GM18511 (cell line): ENCODE measurements around the gene COL20A1.

Experiments
- ATAC-seq: cut with Tn5 transposase; IDR thresholded peaks from one replicate; pipeline ENCODE4 v1.9.1; 2021; ENCODE audit warnings: mild to moderate bottlenecking, moderate library complexity; ENCODE audit not compliant: unreplicated experiment

The COL20A1 gene

GRCh38 chr20:63319164-63320040, 26.4 kb downstream of the COL20A1 start:
- ATAC-seq, result no peak

- no peak for ATAC-seq
Observed at GRCh38 chr20:63320041-63320511, 27.1 kb downstream of the COL20A1 start.

- no peak for ATAC-seq
Observed at GRCh38 chr20:63320616-63321147, 27.7 kb downstream of the COL20A1 start.

GRCh38 chr20:63321148-63321831, 28.3 kb downstream of the COL20A1 start:
- no peak for ATAC-seq

- ATAC-seq, result no peak
Observed at GRCh38 chr20:63322146-63322932, 29.4 kb downstream of the COL20A1 start.

- ATAC-seq, result no peak
Observed at GRCh38 chr20:63322933-63323273, 29.9 kb downstream of the COL20A1 start.

GRCh38 chr20:63323357-63323981, 30.5 kb downstream of the COL20A1 start:
- ATAC-seq, result no peak

GRCh38 chr20:63325021-63325471, 32.1 kb downstream of the COL20A1 start:
- no peak for ATAC-seq

GRCh38 chr20:63325554-63326313, 32.7 kb downstream of the COL20A1 start:
- no peak for ATAC-seq

- no peak for ATAC-seq
Observed at GRCh38 chr20:63326314-63327230, 33.6 kb downstream of the COL20A1 start.

- ATAC-seq, result no peak
Observed at GRCh38 chr20:63327231-63327745, 34.3 kb downstream of the COL20A1 start.

GRCh38 chr20:63328026-63328700, 35.2 kb downstream of the COL20A1 start:
- ATAC-seq, result no peak

GRCh38 chr20:63328718-63329275, 35.8 kb downstream of the COL20A1 start:
- ATAC-seq, result no peak

- ATAC-seq, result no peak
Observed at GRCh38 chr20:63329331-63330083, 36.5 kb downstream of the COL20A1 start.

GRCh38 chr20:63330084-63330760, 37.2 kb downstream of the COL20A1 start:
- ATAC-seq, result no peak

- no peak for ATAC-seq
Observed at GRCh38 chr20:63330940-63331339, 38.0 kb downstream of the COL20A1 start.
